ENCODE data around the gene RAB9B. TPM values are rescaled to one million over a fixed set of nuclear protein-coding genes. Genes with fewer than 3 reads are reported as not detected.

The RAB9B gene
- total RNA-seq, 1 experiment from 2014 or later, result 0.05 TPM

GRCh38 chrX:103849558-103849957, 17.5 kb upstream of the RAB9B start:
- Histone ChIP-seq H3K27ac (ENCODE audit: low read depth, low read length) (no peak overlapping the region), H2AFZ (ENCODE audit: low read depth, low read length, poor library complexity, severe bottlenecking) (no peak overlapping the region), H3K36me3 (ENCODE audit: control insufficient read depth in 1 of 2, insufficient read depth in 2 of 2, low read length in 2 of 2) (no peaks in the 10 kb centered on the region), H3K27me3 (ENCODE audit: insufficient read depth, low read length) (peaks cover 5% of the 10 kb centered on the region; the same call in 1 of the 2 replicates), H3K9me2 (ENCODE audit: insufficient read depth) (no peaks in the 10 kb centered on the region), H3K4me2 (ENCODE audit: low read length) (no peak overlapping the region), H3K9ac (ENCODE audit: low read length) (no peak overlapping the region), H3K4me1 (ENCODE audit: control insufficient read depth in 1 of 2, insufficient read depth in 2 of 2, low read length in 2 of 2) (no peaks in the 10 kb centered on the region), H4K20me1 (ENCODE audit: insufficient read depth) (no peaks in the 10 kb centered on the region), H3K4me3 (replicated peaks in 1 of 2; ENCODE audit: low read depth in 1 of 2, low read length in 2 of 2) (no peak overlapping the region), H3K9me3 (ENCODE audit: control insufficient read depth in 1 of 2, insufficient read depth in 1 of 2, low read depth in 1 of 2, low read length in 2 of 2) (no peaks in the 10 kb centered on the region), H3K79me2 (ENCODE audit: insufficient read depth, low read length) (no peaks in the 10 kb centered on the region)
- no TSS peak for BruUV-seq (replicated peaks)
- no peak for DNase-seq (ENCODE audit: low read depth, low spot score)
- TF ChIP-seq ELF1 (IDR thresholded peaks at IDR 0.05; ENCODE audit: borderline replicate concordance, low read depth) (no peak), POLR2A (IDR thresholded peaks at IDR 0.05; ENCODE audit: borderline replicate concordance, extremely low read depth, insufficient read depth, insufficient read length) (no peak), SIN3A (IDR thresholded peaks at IDR 0.05; ENCODE audit: low read depth) (no peak), CTCF (IDR thresholded peaks at IDR 0.05 in 2 of 3, conservative IDR thresholded peaks at IDR 0.05 in 1 of 3; ENCODE audit: borderline replicate concordance in 1 of 3, insufficient read depth in 1 of 3, low read depth in 2 of 3, low read length in 2 of 3) (no peak), ZBTB33 (IDR thresholded peaks at IDR 0.05; ENCODE audit: extremely low read depth, insufficient replicate concordance, low read length) (no peak)
- ChIA-PET POLR2A (no interaction called here), CTCF (no interaction called here), RAD21 (ENCODE audit: low non-redundant PET in 1 of 2, low total read pairs in 2 of 2, uncharacterized antibody in 2 of 2, unreplicated experiment in 2 of 2) (no interaction called here)
- no peak for ATAC-seq
- intact Hi-C loops (cut with micrococcal nuclease), result no loop called here

Measured in HCT116 (cell line).